Measurements from ENCODE around the gene LCORL. TPM values are rescaled to one million over a fixed set of nuclear protein-coding genes. Genes with fewer than 3 reads are reported as not detected.
A peak's percentile ranks its signal among the peaks of the same experiment; 100 is the strongest.

LCORL gene
- total and polyA plus RNA-seq, 2 of the 4 experiments (the other 2 are of a cell fraction), result 2.1 to 5.0 TPM

GRCh38 chr4:18052158-18052557, 30.6 kb upstream of the LCORL start:
- Histone ChIP-seq H3K4me1 (ENCODE audit: control insufficient read depth, insufficient read depth, low read length) (peaks cover 3% of the 10 kb centered on the region), H3K9me3 (ENCODE audit: control insufficient read depth, insufficient read depth, low read length) (no peaks in the 10 kb centered on the region), H3K9me1 (ENCODE audit: insufficient read depth, low read length) (no peaks in the 10 kb centered on the region; the same call in 1 of the 2 replicates), H2BK120ac (ENCODE audit: low read depth, low read length) (no peak overlapping the region), H2BK15ac (ENCODE audit: low read depth, low read length) (no peak overlapping the region), H4K20me1 (ENCODE audit: insufficient read depth, low read length) (no peaks in the 10 kb centered on the region), H2BK5ac (ENCODE audit: low read depth, low read length, poor library complexity, severe bottlenecking) (no peak overlapping the region), H4K91ac (ENCODE audit: insufficient read depth, low read depth, low read length) (no peak overlapping the region), H3K27ac (ENCODE audit: insufficient read depth, low read length) (no peak overlapping the region), H4K5ac (ENCODE audit: low read depth, low read length) (no peak overlapping the region), H3K23ac (ENCODE audit: low read depth, low read length) (no peak overlapping the region), H4K8ac (ENCODE audit: low read depth in 2 of 2, low read length in 2 of 2) (no peak overlapping the region), H3K36me3 (ENCODE audit: control insufficient read depth, insufficient read depth, low read length) (no peaks in the 10 kb centered on the region), H3K4me2 (ENCODE audit: low read depth, low read length) (no peak overlapping the region), H3K14ac (replicated peaks; ENCODE audit: low read depth, low read length) (no peak overlapping the region), H3K4me3 (ENCODE audit: insufficient read depth, low read depth, low read length) (no peak overlapping the region), H2AK5ac (ENCODE audit: low read depth, low read length) (no peak overlapping the region), H3K56ac (ENCODE audit: extremely low read depth, insufficient read depth, low read length) (no peak overlapping the region), H3K4ac (ENCODE audit: low read depth, low read length) (no peak overlapping the region), H2AFZ (replicated peaks; ENCODE audit: low read length, poor library complexity) (no peak overlapping the region), H2AK9ac (replicated peaks; ENCODE audit: low read depth, low read length, poor library complexity) (no peak overlapping the region), H2BK20ac (ENCODE audit: low read depth, low read length) (no peak overlapping the region), H3K79me1 (ENCODE audit: low read depth in 1 of 2, low read length in 2 of 2) (no peaks in the 10 kb centered on the region), H3K18ac (ENCODE audit: low read depth, low read length) (peak overlapping the region; percentile 36; the same call in 1 of the 2 replicates), H3K9ac (ENCODE audit: low read depth, low read length) (no peak overlapping the region), H3K27me3 (ENCODE audit: control insufficient read depth, insufficient read depth, low read length) (no peaks in the 10 kb centered on the region)
- intact Hi-C loops (cut with micrococcal nuclease), result no loop called here
- dilution Hi-C loops (cut with HindIII; ENCODE audit: low sequenced_read_pairs, unreplicated experiment), result no loop called here
- peak; percentile 4 for DNase-seq
- TF ChIP-seq CHD1 (IDR thresholded peaks at IDR 0.05; ENCODE audit: low read depth, low read length) (no peak), CTCF (conservative IDR thresholded peaks at IDR 0.05; ENCODE audit: low read depth, low read length) (no peak), FOS (IDR thresholded peaks at IDR 0.05; ENCODE audit: low read depth, low read length) (no peak), RFX5 (IDR thresholded peaks at IDR 0.05; ENCODE audit: low read depth, low read length) (no peak), NFE2L2 (IDR thresholded peaks at IDR 0.05; ENCODE audit: low read depth, low read length) (no peak), USF2 (IDR thresholded peaks at IDR 0.05; ENCODE audit: low read depth, low read length) (no peak), SMC3 (IDR thresholded peaks at IDR 0.05; ENCODE audit: low read depth, low read length) (no peak), RCOR1 (IDR thresholded peaks at IDR 0.05; ENCODE audit: insufficient replicate concordance, low read length) (no peak), RAD21 (IDR thresholded peaks at IDR 0.05; ENCODE audit: low read length) (no peak), MAZ (IDR thresholded peaks at IDR 0.05; ENCODE audit: borderline replicate concordance, low read depth, low read length) (no peak), CEBPB (IDR thresholded peaks at IDR 0.05; ENCODE audit: low read depth, low read length) (no peak), MXI1 (IDR thresholded peaks at IDR 0.05; ENCODE audit: borderline replicate concordance, low read depth, low read length) (no peak), MAFK (IDR thresholded peaks at IDR 0.05; ENCODE audit: low read depth, low read length) (no peak)
- TF ChIP-seq, protein P1, sequence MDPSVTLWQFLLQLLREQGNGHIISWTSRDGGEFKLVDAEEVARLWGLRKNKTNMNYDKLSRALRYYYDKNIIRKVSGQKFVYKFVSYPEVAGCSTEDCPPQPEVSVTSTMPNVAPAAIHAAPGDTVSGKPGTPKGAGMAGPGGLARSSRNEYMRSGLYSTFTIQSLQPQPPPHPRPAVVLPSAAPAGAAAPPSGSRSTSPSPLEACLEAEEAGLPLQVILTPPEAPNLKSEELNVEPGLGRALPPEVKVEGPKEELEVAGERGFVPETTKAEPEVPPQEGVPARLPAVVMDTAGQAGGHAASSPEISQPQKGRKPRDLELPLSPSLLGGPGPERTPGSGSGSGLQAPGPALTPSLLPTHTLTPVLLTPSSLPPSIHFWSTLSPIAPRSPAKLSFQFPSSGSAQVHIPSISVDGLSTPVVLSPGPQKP (IDR thresholded peaks at IDR 0.05; ENCODE audit: borderline replicate concordance, low read depth, low read length), result no peak
- WGBS, 2 experiments (ENCODE audit: extremely low coverage in 2 of 2, insufficient read length in 1 of 2), result no CpG with 5 or more reads among the region's 1 CpG
- in situ Hi-C loops (cut with MboI; ENCODE audit: low sequenced_read_pairs), result no loop called here
- ChIA-PET CTCF (no interaction called here), POLR2A (ENCODE audit: unreplicated experiment) (no interaction called here)
- ATAC-seq (ENCODE audit: low read depth), result no peak
- BruUV-seq (replicated peaks), result no TSS peak
